ENCODE measurements around the gene OR6C74.

Gene OR6C74

GRCh38 chr12:55256831-55257230 is 12.4 kb downstream of the OR6C74 start:
- no peak for DNase-seq (ENCODE audit: extremely low read depth, low read depth)
- TF ChIP-seq CTCF (IDR thresholded peaks at IDR 0.05; ENCODE audit: low read depth, low read length) = no peak

- TF ChIP-seq CTCF (IDR thresholded peaks at IDR 0.05; ENCODE audit: low read depth, low read length) = no peak
- no peak for DNase-seq (ENCODE audit: extremely low read depth, low read depth)
Observed at GRCh38 chr12:55258303-55258702, 13.9 kb downstream of the OR6C74 start.

GRCh38 chr12:55280991-55281390 is 36.6 kb downstream of the OR6C74 start:
- no peak for TF ChIP-seq CTCF (IDR thresholded peaks at IDR 0.05; ENCODE audit: low read depth, low read length)
- no peak for DNase-seq (ENCODE audit: extremely low read depth, low read depth)

GRCh38 chr12:55289999-55290398 is 45.6 kb downstream of the OR6C74 start:
- TF ChIP-seq CTCF (IDR thresholded peaks at IDR 0.05; ENCODE audit: low read depth, low read length) = no peak
- DNase-seq (ENCODE audit: extremely low read depth, low read depth) = no peak

All from AG09319 (cell line).